Measurements from ENCODE around the gene PTGIS.

DNA sequence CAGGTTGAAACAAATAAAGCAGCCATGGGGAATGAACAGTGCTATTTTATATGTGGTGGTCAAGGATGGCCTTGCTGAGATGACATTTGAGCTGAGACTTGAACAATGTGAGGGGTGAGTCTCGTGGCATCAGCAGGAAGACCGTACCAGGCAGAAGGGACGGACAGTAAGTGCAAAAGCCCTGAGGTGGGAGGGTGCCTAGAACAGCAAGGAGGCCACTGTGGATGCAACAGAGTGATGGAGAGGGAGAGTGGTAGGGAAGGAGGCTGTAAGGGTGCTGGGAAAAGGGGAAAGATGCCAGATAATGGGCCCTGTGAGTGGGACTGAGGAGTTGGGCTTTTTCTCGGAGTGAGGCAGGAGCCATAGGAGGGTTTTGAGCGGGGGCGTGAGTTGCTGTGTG lies 97.0 kb downstream of the PTGIS start:
- TF ChIP-seq, protein P1, sequence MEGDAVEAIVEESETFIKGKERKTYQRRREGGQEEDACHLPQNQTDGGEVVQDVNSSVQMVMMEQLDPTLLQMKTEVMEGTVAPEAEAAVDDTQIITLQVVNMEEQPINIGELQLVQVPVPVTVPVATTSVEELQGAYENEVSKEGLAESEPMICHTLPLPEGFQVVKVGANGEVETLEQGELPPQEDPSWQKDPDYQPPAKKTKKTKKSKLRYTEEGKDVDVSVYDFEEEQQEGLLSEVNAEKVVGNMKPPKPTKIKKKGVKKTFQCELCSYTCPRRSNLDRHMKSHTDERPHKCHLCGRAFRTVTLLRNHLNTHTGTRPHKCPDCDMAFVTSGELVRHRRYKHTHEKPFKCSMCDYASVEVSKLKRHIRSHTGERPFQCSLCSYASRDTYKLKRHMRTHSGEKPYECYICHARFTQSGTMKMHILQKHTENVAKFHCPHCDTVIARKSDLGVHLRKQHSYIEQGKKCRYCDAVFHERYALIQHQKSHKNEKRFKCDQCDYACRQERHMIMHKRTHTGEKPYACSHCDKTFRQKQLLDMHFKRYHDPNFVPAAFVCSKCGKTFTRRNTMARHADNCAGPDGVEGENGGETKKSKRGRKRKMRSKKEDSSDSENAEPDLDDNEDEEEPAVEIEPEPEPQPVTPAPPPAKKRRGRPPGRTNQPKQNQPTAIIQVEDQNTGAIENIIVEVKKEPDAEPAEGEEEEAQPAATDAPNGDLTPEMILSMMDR (IDR thresholded peaks at IDR 0.05): no peak
- no peak for TF ChIP-seq POLR2A (IDR thresholded peaks at IDR 0.05)

All from esophagus squamous epithelium (tissue), 4 donors.